Globus pallidus (tissue), 1 donor: ENCODE measurements around the gene SORCS3.
A peak's percentile ranks its signal among the peaks of the same experiment; 100 is the strongest.

ENCODE experiments used
- DNase-seq: peaks from one replicate; pipeline ENCODE4 v3.0.0-alpha.2; 2015; ENCODE audit warnings: low spot score

SORCS3 gene

GRCh38 chr10:105109164-105109563 lies 468.1 kb downstream of the SORCS3 start:
- DNase-seq, result no peak

GRCh38 chr10:105112862-105113261 lies 471.8 kb downstream of the SORCS3 start:
- no peak for DNase-seq

GRCh38 chr10:105113666-105114065 lies 472.6 kb downstream of the SORCS3 start:
- DNase-seq, result no peak

GRCh38 chr10:105121743-105122142 lies 480.7 kb downstream of the SORCS3 start:
- DNase-seq, result no peak

- no peak for DNase-seq
Observed at GRCh38 chr10:105128111-105128510, 487.0 kb downstream of the SORCS3 start.

- DNase-seq, result peak; percentile 31
Observed at GRCh38 chr10:105138358-105138757, 497.3 kb downstream of the SORCS3 start.

- DNase-seq, result no peak
Observed at GRCh38 chr10:105139363-105139896, 498.3 kb downstream of the SORCS3 start.

GRCh38 chr10:105140600-105140999 lies 499.5 kb downstream of the SORCS3 start:
- no peak for DNase-seq

GRCh38 chr10:105145711-105146110 lies 504.6 kb downstream of the SORCS3 start:
- no peak for DNase-seq

GRCh38 chr10:105146436-105146835 lies 505.3 kb downstream of the SORCS3 start:
- DNase-seq, result no peak

GRCh38 chr10:105148456-105148855 lies 507.4 kb downstream of the SORCS3 start:
- DNase-seq, result no peak

- DNase-seq, result no peak
Observed at GRCh38 chr10:105148921-105149320, 507.8 kb downstream of the SORCS3 start.

- DNase-seq, result no peak
Observed at GRCh38 chr10:105149371-105149891, 508.3 kb downstream of the SORCS3 start.

- DNase-seq, result no peak
Observed at GRCh38 chr10:105150259-105150880, 509.3 kb downstream of the SORCS3 start.

- no peak for DNase-seq
Observed at GRCh38 chr10:105154736-105155135, 513.6 kb downstream of the SORCS3 start.

- no peak for DNase-seq
Observed at GRCh38 chr10:105159268-105159667, 518.2 kb downstream of the SORCS3 start.

GRCh38 chr10:105161149-105161548 lies 520.1 kb downstream of the SORCS3 start:
- DNase-seq, result no peak

- no peak for DNase-seq
Observed at GRCh38 chr10:105161767-105162166, 520.7 kb downstream of the SORCS3 start.

- no peak for DNase-seq
Observed at GRCh38 chr10:105170521-105170920, 529.4 kb downstream of the SORCS3 start.

GRCh38 chr10:105171945-105172344 lies 530.9 kb downstream of the SORCS3 start:
- DNase-seq, result no peak

GRCh38 chr10:105181626-105182025 lies 540.5 kb downstream of the SORCS3 start:
- DNase-seq, result no peak

- DNase-seq, result peak; percentile 5
Observed at GRCh38 chr10:105183536-105183935, 542.4 kb downstream of the SORCS3 start.

GRCh38 chr10:105185161-105185560 lies 544.1 kb downstream of the SORCS3 start:
- DNase-seq, result no peak

GRCh38 chr10:105187243-105187642 lies 546.2 kb downstream of the SORCS3 start:
- DNase-seq, result no peak
